Effector CD8-positive, alpha-beta T cell (primary cell): ENCODE data around the gene PER2.
A peak's percentile ranks its signal among the peaks of the same experiment; 100 is the strongest.

Experiments used
- DNase-seq: peaks from one replicate; lab custom pipeline; 2025; lab: John Stamatoyannopoulos, UW

PER2 gene

DNA sequence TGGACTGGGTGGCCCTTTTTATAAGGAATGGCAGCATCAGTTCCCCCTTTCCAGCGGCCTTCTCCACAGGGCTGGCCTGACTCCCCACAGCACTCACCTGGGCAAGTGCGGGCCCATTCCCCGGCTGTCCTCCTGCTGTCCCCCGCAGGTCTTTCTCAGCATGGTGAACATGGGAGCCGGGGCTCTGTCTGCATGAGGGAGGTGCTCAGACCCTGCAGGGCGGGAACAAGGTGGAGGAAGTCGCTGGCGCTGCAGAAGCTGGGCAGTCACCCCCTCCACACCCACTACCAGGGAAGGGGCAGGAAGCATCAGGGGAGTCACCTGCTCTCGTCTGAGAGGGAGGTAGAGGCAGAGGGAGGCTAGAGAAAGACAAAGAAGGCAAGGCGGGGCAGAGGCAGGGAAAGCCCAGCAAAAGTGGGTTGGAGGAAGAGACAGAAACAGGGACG is 60.8 kb downstream of the PER2 start:
- DNase-seq, result no peak

DNA sequence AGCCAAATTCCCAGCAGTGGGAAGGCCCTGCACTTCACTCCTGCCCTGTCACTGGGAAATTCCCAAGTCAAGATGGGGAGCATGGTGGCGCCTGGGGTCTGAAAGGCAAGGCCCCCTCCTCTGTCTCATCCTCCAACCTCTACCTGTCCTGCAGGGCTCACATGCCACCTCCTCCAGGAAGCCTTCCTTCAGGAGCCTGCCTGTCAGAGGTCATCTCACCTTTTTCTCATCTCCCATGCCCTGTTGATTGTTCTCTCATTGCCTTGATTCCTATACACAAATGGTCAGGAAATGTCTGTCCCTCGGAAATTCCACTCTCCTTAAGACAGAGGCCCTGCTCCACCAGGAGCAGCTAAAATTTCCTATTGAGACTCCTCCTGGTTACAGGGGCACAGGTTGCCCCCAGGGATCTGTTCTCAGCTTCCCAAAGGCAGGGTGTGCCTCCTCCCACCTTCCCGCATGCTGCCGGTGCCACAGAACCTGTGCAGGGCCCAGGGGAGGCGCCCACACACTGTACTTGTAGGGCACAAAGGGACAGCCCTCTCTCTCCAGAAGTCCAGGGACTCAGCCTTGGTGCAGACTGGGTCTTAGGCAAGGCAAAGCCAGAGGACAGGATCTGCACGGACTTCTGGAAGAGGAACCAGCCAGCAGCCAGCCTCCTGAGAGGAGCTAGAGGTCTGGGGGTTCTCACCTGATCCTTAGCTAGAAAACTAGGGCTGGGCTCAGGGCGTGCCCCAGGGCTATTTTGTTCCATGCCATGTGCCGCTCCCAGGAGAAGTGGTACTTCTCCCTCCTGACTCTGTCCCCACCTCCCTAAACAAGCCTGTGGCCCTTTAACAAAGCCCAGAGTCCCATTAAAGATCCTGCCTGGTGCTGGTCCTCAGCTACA is 61.5 kb downstream of the PER2 start:
- DNase-seq, result no peak

DNA sequence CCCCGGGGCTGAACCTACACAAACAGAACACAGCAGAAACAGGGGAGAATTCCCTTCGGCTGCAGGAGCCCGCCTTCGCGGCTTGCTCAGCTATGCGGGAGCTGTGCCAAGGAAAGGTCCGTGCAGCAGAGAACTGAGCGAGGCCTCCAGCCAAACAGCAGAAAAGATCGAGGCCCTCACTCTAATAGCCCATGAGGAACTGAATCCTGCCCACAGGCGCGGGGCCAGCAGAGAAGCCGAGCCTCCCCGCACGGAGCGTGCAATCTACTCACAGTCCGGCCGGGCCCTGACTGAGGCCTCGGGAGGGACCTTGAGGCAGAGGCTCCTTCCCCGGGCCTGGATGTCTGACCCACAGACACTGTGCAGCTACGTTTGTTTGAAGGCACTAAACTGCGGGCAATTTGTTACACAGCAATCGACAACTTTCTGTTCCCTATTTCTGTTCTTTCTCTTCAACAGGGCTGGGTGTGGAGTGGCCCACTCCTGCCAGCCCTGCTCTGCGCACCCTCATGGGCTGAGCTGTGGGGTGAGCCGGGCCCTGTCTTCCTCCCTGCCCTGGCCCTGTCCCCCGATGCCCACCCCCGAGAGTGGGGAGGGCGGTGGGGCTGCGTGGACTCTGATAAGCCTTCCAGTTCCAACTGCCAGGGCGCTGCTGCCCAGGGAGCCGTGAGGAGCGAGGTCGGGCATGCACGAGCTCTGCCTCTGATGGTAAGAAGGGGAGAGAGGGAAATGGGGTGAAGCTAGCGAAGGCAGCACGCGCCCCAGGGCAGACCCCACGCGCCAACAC is 62.3 kb downstream of the PER2 start:
- DNase-seq, result no peak

DNA sequence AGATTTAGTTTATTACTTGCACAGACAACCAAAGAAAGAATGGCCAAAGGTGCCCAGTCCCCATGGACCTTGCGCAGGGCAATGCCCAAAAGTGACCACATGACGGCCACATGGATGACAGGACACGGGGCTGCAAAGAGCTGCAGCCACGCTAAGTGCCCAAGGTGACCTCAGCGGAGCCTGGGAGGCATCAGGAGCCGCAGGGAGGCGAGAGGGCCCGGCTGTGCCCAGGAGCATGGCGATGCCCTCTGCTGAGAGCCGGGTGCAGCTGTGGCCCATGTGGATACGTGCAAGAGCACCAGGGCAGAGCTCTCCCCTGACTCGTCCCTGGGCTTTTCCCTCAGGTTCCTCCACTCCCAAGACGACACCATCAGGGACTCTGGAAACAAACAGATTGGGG is 63.3 kb downstream of the PER2 start:
- DNase-seq, result no peak

DNA sequence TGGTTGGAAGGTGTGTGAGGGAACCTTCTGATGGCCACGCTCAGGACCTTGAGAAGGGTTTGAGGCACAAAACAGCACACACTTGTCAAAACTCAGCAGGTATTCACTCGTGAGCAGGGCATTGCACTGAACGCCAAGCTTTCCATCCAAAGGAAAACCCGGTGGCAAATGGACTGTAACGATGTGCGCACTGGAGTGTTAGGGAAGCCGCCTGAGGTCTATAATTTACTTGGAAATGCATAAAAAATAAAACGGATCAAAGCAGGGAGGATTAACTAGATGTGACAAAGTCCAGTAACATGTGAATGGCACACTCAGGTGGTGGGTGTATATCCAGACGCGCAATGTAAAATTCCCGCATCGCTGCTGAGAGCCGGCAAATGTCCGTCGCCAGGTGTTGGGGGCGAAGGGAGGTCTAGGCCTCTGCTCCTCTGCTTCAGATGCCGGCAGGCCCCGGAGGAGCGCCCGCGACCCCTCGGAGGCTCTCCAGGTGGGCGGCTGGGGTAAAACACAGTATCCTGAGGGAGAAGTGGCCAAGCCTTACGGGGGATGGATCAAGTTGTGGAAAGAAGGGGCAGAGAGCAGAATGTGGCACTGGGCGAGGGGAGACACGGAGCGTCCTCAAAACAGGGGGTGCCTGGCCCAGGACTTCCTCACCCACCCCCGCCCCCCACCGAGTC is 63.9 kb downstream of the PER2 start:
- DNase-seq, result no peak

DNA sequence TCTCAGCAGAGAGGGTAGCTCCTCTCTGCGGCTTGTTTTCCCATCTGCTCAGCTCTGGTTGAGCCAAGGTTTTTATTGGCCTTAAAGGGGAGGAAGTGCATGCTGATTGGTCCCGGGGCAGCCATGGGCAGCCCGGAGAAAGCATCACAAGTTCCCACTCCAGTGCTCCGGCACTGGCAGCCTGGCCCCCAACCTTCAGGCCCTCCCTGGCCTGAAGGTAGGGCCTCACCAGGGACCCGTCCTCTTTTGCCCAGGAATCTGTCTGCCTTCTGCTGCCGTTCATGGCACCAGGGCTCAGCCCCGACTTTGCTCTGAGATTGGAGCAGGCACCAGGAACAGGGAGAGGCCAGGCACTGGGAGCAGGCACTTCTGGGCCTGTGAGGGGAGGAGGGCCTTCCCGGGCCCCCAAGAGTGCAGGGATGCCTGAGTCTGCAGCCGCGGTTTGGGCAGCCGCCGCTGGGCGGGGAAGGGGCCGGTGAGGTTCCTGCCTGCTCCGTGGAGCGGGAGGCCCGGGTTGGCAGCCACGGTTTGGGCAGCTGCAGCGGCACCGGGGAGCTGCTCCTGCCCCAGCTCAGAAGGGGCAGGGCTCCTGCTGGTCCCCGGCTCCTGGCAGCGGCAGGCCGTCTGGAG is 67.4 kb downstream of the PER2 start:
- DNase-seq, result no peak

DNA sequence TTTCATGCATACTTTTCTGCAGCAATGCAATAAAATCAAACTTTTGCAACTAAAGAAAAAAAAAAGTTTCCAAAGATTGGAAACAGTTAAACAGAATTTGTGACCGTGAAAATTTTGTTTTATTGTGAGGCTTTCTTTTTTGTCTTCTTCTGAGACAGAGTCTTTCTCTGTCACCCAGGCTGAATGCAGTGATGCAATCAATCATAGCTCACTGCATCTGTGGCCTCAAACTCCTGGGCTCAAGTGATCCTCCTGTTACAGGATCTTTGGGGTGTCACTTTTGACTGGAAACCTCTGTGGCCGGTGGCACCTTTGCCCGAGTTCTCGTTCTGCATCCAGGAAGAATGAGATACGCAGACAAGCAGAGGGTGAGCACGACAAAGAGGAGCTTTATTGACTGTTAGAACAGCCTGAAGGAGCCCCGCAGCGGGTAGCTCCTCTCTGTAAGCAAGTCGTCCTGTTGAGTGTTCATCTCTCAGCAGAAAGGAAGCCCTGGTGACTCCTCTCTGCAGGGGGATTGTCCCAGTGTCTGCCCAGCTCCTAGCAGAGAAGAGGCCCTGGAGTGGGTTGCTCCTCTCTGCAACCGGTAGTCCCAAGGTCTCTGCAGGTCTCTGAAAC is 68.0 kb downstream of the PER2 start:
- no peak for DNase-seq

DNA sequence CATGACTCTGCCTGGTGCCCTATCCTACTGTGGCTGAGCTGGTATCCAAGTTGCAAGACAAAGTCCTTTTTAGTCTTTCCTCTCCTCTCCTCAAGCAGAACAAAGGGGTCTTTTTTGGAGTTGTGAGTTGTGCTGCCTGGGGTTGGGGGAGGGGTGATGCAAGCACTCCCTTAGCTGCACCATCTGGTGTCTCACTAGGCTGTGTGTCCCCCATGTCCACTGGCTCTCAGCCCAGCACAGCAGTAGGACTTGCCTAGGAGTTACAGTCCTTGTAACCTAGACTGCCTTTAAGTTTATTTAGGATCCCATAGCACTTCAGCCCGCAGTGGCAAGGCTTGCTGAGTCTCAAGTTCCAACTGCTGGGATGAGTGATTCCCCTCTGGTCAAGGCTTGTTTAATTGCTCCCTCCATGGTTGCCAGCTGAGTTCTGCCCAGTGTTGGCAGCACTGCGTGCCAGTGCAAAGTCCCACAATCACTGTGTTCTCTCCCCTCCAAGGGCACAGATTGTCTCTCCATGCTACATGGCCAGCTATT is 71.7 kb downstream of the PER2 start:
- no peak for DNase-seq

DNA sequence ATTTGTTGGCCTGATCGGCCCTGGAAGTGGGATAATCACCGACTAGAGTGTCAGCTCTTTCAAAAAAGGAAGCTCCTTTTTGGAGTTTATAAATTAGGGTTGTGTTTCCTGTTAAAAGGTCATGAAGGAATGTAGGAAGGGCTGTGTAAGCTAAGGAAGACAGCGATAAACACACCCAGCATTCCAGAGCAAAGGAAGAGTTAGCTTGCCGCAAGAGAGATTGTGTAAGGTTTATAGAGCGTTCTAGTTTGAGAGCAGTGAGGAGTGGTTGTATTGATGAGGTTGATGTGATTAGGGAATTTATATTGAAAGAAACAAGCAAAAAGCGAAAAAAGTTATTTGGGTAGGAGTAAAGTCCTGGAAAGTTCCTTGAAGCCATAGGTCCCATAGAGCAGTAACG is 81.4 kb downstream of the PER2 start:
- DNase-seq, result no peak

DNA sequence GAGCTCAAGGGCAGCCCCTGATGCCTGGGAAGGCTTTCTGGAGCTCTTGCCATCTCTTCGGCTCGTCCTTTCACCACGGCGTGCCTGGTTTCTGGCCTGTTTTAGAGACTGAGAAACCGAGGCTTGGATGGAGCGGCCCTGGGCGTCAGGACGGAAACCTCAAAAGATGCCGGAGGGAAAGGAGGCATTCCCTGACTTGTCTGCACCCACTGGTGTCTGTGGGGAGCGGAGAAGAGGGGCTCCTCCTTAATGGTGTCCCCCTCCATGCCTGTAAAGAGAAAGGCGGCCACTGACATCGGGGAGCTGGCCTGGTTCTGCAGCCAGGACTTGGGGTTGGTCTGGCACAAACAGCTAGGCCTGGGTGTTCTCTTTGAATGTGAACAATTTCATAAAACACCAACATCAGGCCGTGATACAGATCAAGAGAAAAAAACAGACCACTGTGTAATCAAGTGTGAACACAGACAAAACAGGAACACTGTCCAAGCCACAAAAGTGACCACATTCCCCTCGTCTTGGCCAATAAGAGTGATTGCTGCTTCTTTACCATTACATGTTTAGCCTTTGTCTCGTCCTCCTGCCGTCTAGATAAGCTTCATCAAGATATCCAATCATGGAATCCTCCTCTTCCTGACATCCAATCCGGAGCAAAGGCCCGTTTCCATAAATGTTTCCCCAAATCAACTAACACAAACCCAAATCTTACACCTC is 84.3 kb downstream of the PER2 start:
- no peak for DNase-seq

DNA sequence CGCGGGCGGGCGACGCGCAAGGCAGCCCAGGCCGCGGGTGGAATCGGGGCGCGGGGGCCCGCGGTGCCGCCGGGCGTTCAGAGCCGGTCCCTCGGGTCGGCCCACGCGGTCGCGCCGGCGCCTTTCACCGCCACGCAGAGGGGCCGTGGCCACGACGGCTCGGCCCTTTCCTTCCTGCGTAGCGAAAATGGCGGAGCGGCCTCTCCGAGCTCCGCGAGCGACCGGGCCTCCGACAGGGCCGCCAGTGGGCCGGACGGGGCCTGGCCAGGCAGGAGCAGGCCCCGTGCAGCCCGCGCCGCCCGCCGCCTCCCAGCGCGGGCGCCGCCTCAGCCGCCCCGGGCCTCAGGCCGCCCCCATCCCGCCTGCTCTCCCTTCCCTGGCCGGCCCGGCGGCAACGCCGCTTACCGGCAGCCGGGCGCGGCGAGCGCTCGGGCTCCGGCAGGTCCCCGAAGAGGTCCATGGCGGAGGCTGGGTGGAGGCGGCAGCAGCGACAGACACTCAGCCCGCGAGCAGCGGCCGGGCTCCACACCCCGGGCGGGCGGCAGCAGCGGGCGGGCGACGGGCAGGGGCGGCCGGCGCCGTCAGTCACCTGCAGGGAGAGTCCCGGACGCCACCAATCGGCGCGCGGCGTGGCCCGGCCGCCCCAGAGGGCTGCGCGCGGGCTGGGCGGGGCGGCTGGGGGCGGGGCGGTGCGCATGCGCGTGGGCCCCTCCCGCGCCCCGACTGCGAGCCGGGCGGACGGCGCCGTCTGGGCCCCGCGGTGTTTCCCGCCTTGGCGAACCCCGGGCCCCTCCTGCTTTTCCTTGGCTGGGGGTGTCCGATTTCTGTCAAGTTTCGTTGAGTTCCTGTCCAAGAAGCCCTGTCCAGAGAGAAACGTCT is 85.1 kb downstream of the PER2 start, which contains the start of gene ILKAP:
Gene ILKAP (minus strand): TSS at position 602 of the 879 bp plus-strand sequence. CDS start 142 bp downstream, at position 460.
- DNase-seq, result peak; percentile 83

DNA sequence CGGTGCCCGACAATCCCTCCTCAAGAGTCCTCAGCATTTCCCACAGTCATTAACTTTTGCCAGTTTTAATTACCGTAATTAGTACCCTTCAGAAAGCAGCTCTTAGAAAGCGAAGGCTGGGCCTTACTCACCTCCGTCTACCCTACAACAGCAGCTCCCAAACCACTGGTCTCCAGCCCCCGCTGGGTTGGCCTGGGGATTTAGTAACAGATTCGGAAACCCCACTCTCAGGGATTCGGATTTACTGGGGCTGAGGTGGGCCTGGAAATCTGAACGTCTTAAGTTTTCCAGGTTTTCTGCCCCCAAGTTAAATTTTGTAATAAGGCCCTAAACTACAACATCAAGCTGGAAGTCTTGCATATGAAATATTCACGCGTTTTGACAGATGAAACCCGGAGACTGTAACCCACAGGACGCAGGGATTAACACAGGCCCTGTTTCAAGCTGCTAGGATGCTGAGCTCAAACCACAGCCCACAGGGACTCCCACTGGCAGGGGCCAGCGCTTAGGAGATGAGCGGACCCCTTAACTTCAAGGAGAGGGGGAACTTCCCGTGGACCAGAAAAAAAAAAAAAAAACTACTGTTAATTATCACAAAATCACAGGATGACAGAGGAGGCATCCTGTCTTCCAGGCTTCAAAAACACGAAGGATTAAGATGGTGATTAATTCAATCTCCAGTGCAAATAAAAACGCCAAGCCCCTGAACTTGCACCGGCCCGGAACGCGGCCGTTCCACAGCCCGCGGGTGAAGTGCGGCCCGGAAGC is 85.9 kb downstream of the PER2 start:
- DNase-seq, result no peak
